Stimulated activated CD8-positive, alpha-beta memory T cell treated with anti-CD3 and anti-CD28 coated beads, Interleukin-4, amount 100 ng/mL, for 48 hours (primary cell): ENCODE measurements around the gene PIK3R4.

Experiments used
- DNase-seq: peaks from one replicate; pipeline ENCODE4 v3.0.0-alpha.2; 2020

The PIK3R4 gene

GRCh38 chr3:130746246-130747039, at the start of gene PIK3R4:
TSS of gene PIK3R4 (minus strand) at chr3:130746829. CDS start at chr3:130745218, 1,611 bp downstream.
- DNase-seq, result peak; percentile 94

- no peak for DNase-seq
Observed at GRCh38 chr3:130795396-130795795, 48.8 kb upstream of the PIK3R4 start.

- no peak for DNase-seq
Observed at GRCh38 chr3:130792246-130792645, 45.6 kb upstream of the PIK3R4 start.

- DNase-seq, result no peak
Observed at GRCh38 chr3:130789782-130790322, 43.2 kb upstream of the PIK3R4 start.

GRCh38 chr3:130787422-130788068, 40.9 kb upstream of the PIK3R4 start:
- DNase-seq, result no peak

- no peak for DNase-seq
Observed at GRCh38 chr3:130786306-130786705, 39.7 kb upstream of the PIK3R4 start.

GRCh38 chr3:130783629-130784028, 37.0 kb upstream of the PIK3R4 start:
- DNase-seq, result no peak

- DNase-seq, result no peak
Observed at GRCh38 chr3:130779486-130779885, 32.9 kb upstream of the PIK3R4 start.

- DNase-seq, result no peak
Observed at GRCh38 chr3:130779031-130779430, 32.4 kb upstream of the PIK3R4 start.

GRCh38 chr3:130773366-130773765, 26.7 kb upstream of the PIK3R4 start:
- no peak for DNase-seq

- no peak for DNase-seq
Observed at GRCh38 chr3:130772129-130772528, 25.5 kb upstream of the PIK3R4 start.

GRCh38 chr3:130770644-130771043, 24.0 kb upstream of the PIK3R4 start:
- DNase-seq, result no peak

GRCh38 chr3:130761730-130762311, 15.2 kb upstream of the PIK3R4 start:
- DNase-seq, result no peak

- no peak for DNase-seq
Observed at GRCh38 chr3:130760922-130761321, 14.3 kb upstream of the PIK3R4 start.

- DNase-seq, result peak; percentile 62
Observed at GRCh38 chr3:130759692-130760338, 13.2 kb upstream of the PIK3R4 start.

GRCh38 chr3:130758624-130759369, 12.2 kb upstream of the PIK3R4 start:
- DNase-seq, result no peak

- no peak for DNase-seq
Observed at GRCh38 chr3:130757611-130758150, 11.1 kb upstream of the PIK3R4 start.

- no peak for DNase-seq
Observed at GRCh38 chr3:130755666-130756065, 9.0 kb upstream of the PIK3R4 start.

GRCh38 chr3:130748981-130749380, 2.4 kb upstream of the PIK3R4 start:
- DNase-seq, result no peak

- no peak for DNase-seq
Observed at GRCh38 chr3:130748467-130748861, 1.8 kb upstream of the PIK3R4 start.

GRCh38 chr3:130743354-130743753, 3.3 kb downstream of the PIK3R4 start:
- DNase-seq, result no peak

- no peak for DNase-seq
Observed at GRCh38 chr3:130741946-130742610, 4.6 kb downstream of the PIK3R4 start.
